ENCODE data around the gene CCDC152. TPM values are rescaled to one million over a fixed set of nuclear protein-coding genes. Genes with fewer than 3 reads are reported as not detected.

Gene CCDC152
- polyA plus RNA-seq, 3 donors, result 0.09 to 0.18 (median 0.09) TPM

GRCh38 chr5:42806701-42807262 is 50.2 kb downstream of the CCDC152 start:
- Mint-ChIP-seq H3K4me1 (peaks cover 13% of the 10 kb centered on the region), H3K36me3 (no peaks in the 10 kb centered on the region), H3K4me3 (no peak overlapping the region), H3K9me3 (no peaks in the 10 kb centered on the region), H3K27me3 (ENCODE audit: low read depth in 3 of 3) (peaks cover 0 to 2% (median 0%) of the 10 kb centered on the region in 3 donors), H3K27ac (no peak overlapping the region)
- Histone ChIP-seq H2AFZ (ENCODE audit: insufficient read depth, low read depth, low read length, poor library complexity, severe bottlenecking) (no peak overlapping the region), H3K27ac (ENCODE audit: low read depth in 1 of 2, low read length in 2 of 2) (no peak overlapping the region), H3K4me1 (ENCODE audit: control insufficient read depth in 1 of 2, insufficient read depth in 2 of 2, low read length in 2 of 2) (peaks cover 1 to 2% of the 10 kb centered on the region in 2 donors), H3K4me2 (replicated peaks; ENCODE audit: extremely low read depth, low read length, poor library complexity, severe bottlenecking) (no peak overlapping the region), H3K9ac (ENCODE audit: insufficient read depth, low read length, poor library complexity, severe bottlenecking) (no peak overlapping the region), H3K9me3 (replicated peaks in 1 of 2; ENCODE audit: control insufficient read depth in 1 of 2, insufficient read depth in 1 of 2, low read length in 2 of 2) (no peaks in the 10 kb centered on the region), H3K4me3 (replicated peaks in 1 of 3; ENCODE audit: low read depth in 2 of 3, low read length in 3 of 3) (no peak overlapping the region), H3K79me2 (ENCODE audit: insufficient read depth, low read length) (no peaks in the 10 kb centered on the region), H3K36me3 (replicated peaks in 1 of 2; ENCODE audit: control insufficient read depth in 1 of 2, insufficient read depth in 2 of 2, low read length in 2 of 2) (no peaks in the 10 kb centered on the region), H3K27me3 (ENCODE audit: control insufficient read depth in 2 of 2, insufficient read depth in 2 of 2, low read length in 2 of 2) (no peaks in the 10 kb centered on the region), H4K20me1 (ENCODE audit: insufficient read depth, low read length) (no peaks in the 10 kb centered on the region)
- no peak for DNase-seq
- TF ChIP-seq CTCF (IDR thresholded peaks at IDR 0.05), result no peak
- intact Hi-C loops (cut with micrococcal nuclease), result no loop called here
- WGBS (ENCODE audit: insufficient coverage), result no CpG with 5 or more reads among the region's 3 CpGs

- H3K27me3 ChIP-seq (ENCODE audit: control insufficient read depth in 2 of 2, insufficient read depth in 2 of 2, low read length in 2 of 2), result no peaks in the 10 kb centered on the region
- H2AFZ ChIP-seq (ENCODE audit: insufficient read depth, low read depth, low read length, poor library complexity, severe bottlenecking), result no peak overlapping the region
- H4K20me1 ChIP-seq (ENCODE audit: insufficient read depth, low read length), result no peaks in the 10 kb centered on the region
- no peak overlapping the region for H3K4me2 ChIP-seq (replicated peaks; ENCODE audit: extremely low read depth, low read length, poor library complexity, severe bottlenecking)
- intact Hi-C loops (cut with micrococcal nuclease), result no loop called here
- H3K4me3 Mint-ChIP-seq, result no peak overlapping the region
- H3K79me2 ChIP-seq (ENCODE audit: insufficient read depth, low read length), result no peaks in the 10 kb centered on the region
- H3K36me3 ChIP-seq (replicated peaks in 1 of 2; ENCODE audit: control insufficient read depth in 1 of 2, insufficient read depth in 2 of 2, low read length in 2 of 2), result no peaks in the 10 kb centered on the region
- no peaks in the 10 kb centered on the region for H3K9me3 ChIP-seq (replicated peaks in 1 of 2; ENCODE audit: control insufficient read depth in 1 of 2, insufficient read depth in 1 of 2, low read length in 2 of 2)
- H3K27ac Mint-ChIP-seq, result peak overlapping the region in 1 of 7 donors; percentile 66
- no peak overlapping the region for H3K4me3 ChIP-seq (replicated peaks in 1 of 3; ENCODE audit: low read depth in 2 of 3, low read length in 3 of 3)
- H3K36me3 Mint-ChIP-seq, result no peaks in the 10 kb centered on the region
- H3K27ac ChIP-seq (ENCODE audit: low read depth in 1 of 2, low read length in 2 of 2), result no peak overlapping the region
- H3K9me3 Mint-ChIP-seq, result no peaks in the 10 kb centered on the region
- peaks cover 0 to 2% (median 0%) of the 10 kb centered on the region in 3 donors for H3K27me3 Mint-ChIP-seq (ENCODE audit: low read depth in 3 of 3)
- TF ChIP-seq CTCF (IDR thresholded peaks at IDR 0.05), result no peak
- no peak for DNase-seq
- 50% methylated on average over 1 of the region's 2 CpGs for WGBS (ENCODE audit: insufficient coverage)
- H3K4me1 ChIP-seq (ENCODE audit: control insufficient read depth in 1 of 2, insufficient read depth in 2 of 2, low read length in 2 of 2), result peaks cover 6 to 8% of the 10 kb centered on the region in 2 donors
- H3K9ac ChIP-seq (ENCODE audit: insufficient read depth, low read length, poor library complexity, severe bottlenecking), result no peak overlapping the region
- H3K4me1 Mint-ChIP-seq, result peaks cover 20% of the 10 kb centered on the region
Observed at GRCh38 chr5:42807722-42808447, 51.3 kb downstream of the CCDC152 start.

All from CD14-positive monocyte (primary cell).